A549 treated with Mapracorat at 1 μM for 4 hours (cell line): ENCODE measurements around the gene RSPH3. TPM values are rescaled to one million over a fixed set of nuclear protein-coding genes. Genes with fewer than 3 reads are reported as not detected.

ENCODE experiments used
- total RNA-seq: library from RNA; stranded (reverse); fragments of 200-300 nt; extraction: Qiagen RNA extraction; gene quantifications from 5 replicates; pipeline ENCODE4 v1.2.3, GENCODE V29; 2022

RSPH3 gene, protein sequence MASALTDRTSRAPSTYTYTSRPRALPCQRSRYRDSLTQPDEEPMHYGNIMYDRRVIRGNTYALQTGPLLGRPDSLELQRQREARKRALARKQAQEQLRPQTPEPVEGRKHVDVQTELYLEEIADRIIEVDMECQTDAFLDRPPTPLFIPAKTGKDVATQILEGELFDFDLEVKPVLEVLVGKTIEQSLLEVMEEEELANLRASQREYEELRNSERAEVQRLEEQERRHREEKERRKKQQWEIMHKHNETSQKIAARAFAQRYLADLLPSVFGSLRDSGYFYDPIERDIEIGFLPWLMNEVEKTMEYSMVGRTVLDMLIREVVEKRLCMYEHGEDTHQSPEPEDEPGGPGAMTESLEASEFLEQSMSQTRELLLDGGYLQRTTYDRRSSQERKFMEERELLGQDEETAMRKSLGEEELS
- 3.9 to 5.5 TPM (median 5.2 TPM) in 5 replicates for total RNA-seq

DNA sequence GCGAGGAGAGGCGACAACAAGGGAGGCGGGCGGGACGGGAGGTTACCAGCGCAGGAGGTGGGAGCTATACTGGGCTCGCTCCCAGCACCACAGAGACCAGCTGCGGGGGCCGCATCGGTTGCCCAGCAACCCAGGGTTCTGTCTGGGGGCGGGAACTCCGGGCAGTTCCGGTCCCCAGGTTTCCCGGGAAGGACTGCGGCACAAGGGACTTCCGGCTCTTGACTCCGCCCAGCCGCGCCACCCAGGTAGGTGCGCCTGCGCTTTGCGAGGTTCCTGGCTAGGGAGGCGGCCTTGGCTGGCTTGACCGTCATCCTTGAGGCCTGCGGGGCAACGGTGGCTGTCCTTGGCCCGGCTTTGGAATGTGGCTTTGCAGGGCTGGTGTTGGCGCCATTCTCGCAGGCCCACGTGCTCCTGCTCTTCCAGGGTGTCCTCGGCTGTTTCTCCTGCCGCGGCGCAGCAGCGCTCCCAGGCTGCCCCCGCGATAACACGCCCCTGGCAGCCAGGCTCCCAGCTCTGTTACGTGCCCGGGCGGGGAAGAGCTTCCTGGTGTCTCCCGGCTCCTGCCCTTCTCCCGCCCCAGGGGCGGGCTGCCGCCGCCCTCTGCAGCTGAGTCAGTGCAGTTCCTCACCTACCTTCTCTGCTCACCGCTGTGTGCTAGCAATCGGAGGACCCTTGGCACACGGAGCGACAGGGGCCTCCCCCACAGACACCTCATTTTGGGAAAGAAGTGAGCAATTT, at the start of gene RSPH3:
Gene RSPH3, minus strand, starts transcription at position 537 of the 738 bp plus-strand sequence. CDS start 652 bp downstream, outside the sequence.

GRCh38 chr6:159044899-159045727, 45.1 kb upstream of the RSPH3 start, which contains the start of gene TAGAP:
TAGAP (minus strand) TSS chr6:159044991; CDS start chr6:159044146, 845 bp downstream.

Other genes starting within 250 kb of the RSPH3 start
- gene EZR, start 180.8 kb downstream of the RSPH3 start, total RNA-seq = 375 to 449 TPM (median 424 TPM) in 5 replicates
- not detected in 5 replicates for gene TAGAP, start 44.8 kb upstream of the RSPH3 start, total RNA-seq
- 0.06 to 0.13 TPM (median 0.11 TPM) in 5 replicates for gene FNDC1, start 169.2 kb upstream of the RSPH3 start, total RNA-seq